B cell (primary cell): ENCODE data around the gene TULP3. TPM values are rescaled to one million over a fixed set of nuclear protein-coding genes. Genes with fewer than 3 reads are reported as not detected.

Experiments used
- ATAC-seq: fragments of 200-7000 bp; cut with Tn5 transposase; one replicate; pipeline ENCODE4 v1.10.0; 2021; ENCODE audit warnings: low read depth, mild to moderate bottlenecking, moderate number of reproducible peaks, moderate library complexity
- CTCF ChIA-PET: fragments of 350-600 bp; sonication (Branson Sonifier 250); formaldehyde crosslinking; loops from one replicate; lab custom pipeline; 2021; ENCODE audit warnings: antibody characterized with exemption, inconsistent platforms; lab: Charles Lee
- POLR2A ChIA-PET: fragments of 350-600 bp; sonication (Branson Sonifier 250); formaldehyde crosslinking; loops from one replicate; lab custom pipeline; 2021; ENCODE audit warnings: antibody characterized with exemption; lab: Charles Lee
- DNase-seq: peaks from one replicate; pipeline ENCODE4 v3.0.0; 2013
- H2AFZ ChIP-seq: 2 replicates; pipeline ENCODE4 v1.6.1; 2012; ENCODE audit warnings: mild to moderate bottlenecking, low read depth, low read length; ENCODE audit not compliant: insufficient read depth, poor library complexity, severe bottlenecking
- H3K27ac ChIP-seq, 2 donors: 1 replicate in 1 of 2; 2 replicates in 1 of 2; pipeline ENCODE4 v1.5.1; 2012 to 2013; ENCODE audit warnings: low read length in 2 of 2, mild to moderate bottlenecking in 2 of 2, moderate library complexity in 1 of 2
- H3K27me3 ChIP-seq, 4 experiments: fragments of 200-600 bp in 1 of 4; sonication (generic) in 1 of 4; replicated peaks in 1 of 4; 1 replicate in 2 of 4; 2 replicates in 2 of 4; pipeline versions ENCODE4 v1.6.1 to v1.7.0; 2013 to 2016; ENCODE audit warnings: low read length in 3 of 4, mild to moderate bottlenecking in 2 of 4, mixed read lengths in 1 of 4, moderate library complexity in 1 of 4; ENCODE audit not compliant: insufficient read depth in 4 of 4, control insufficient read depth in 3 of 4; ENCODE audit errors: control extremely low read depth in 1 of 4
- H3K36me3 ChIP-seq, 2 experiments: replicated peaks in 1 of 2; 1 replicate in 1 of 2; 2 replicates in 1 of 2; pipeline versions ENCODE4 v1.6.1 to v1.7.1; 2013; ENCODE audit warnings: low read length in 1 of 2; ENCODE audit not compliant: insufficient read depth in 2 of 2, control insufficient read depth in 1 of 2; ENCODE audit errors: control extremely low read depth in 1 of 2, extremely low read depth in 1 of 2
- H3K4me1 ChIP-seq, 2 donors: fragments of 200-600 bp in 1 of 2; sonication (generic) in 1 of 2; 1 replicate in 1 of 2; 2 replicates in 1 of 2; pipeline versions ENCODE4 v1.5.1 to v1.6.1; 2013 to 2017; ENCODE audit warnings: low read length in 2 of 2; ENCODE audit not compliant: control insufficient read depth in 2 of 2, insufficient read depth in 2 of 2
- H3K4me2 ChIP-seq: replicated peaks from 2 replicates; pipeline ENCODE3; 2012; ENCODE audit warnings: mild to moderate bottlenecking, low read depth, low read length; ENCODE audit not compliant: poor library complexity, severe bottlenecking
- H3K4me3 ChIP-seq, 5 experiments: fragments of 200-600 bp in 1 of 5; sonication (generic) in 1 of 5; 1 replicate in 3 of 5; 2 replicates in 2 of 5; pipeline versions ENCODE4 v1.5.1 to v1.7.0; 2011 to 2016; ENCODE audit warnings: low read length in 4 of 5, mild to moderate bottlenecking in 4 of 5, low read depth in 2 of 5, control low read depth in 1 of 5, moderate library complexity in 1 of 5; ENCODE audit not compliant: insufficient read depth in 1 of 5; ENCODE audit errors: control extremely low read depth in 1 of 5, extremely low read depth in 1 of 5
- H3K79me2 ChIP-seq: fragments of 200-600 bp; sonication (generic); one replicate; pipeline ENCODE4 v1.6.0; 2016; ENCODE audit warnings: low read length; ENCODE audit not compliant: control insufficient read depth, insufficient read depth
- H3K9ac ChIP-seq: fragments of 200-600 bp; sonication (generic); 2 replicates; pipeline ENCODE4 v1.6.1; 2017; ENCODE audit warnings: mild to moderate bottlenecking, low read length, moderate library complexity
- H3K9me3 ChIP-seq, 3 donors: one replicate each; pipeline versions ENCODE4 v1.6.1 to v1.7.1; 2013; ENCODE audit warnings: low read length in 2 of 3; ENCODE audit not compliant: control insufficient read depth in 2 of 3, insufficient read depth in 1 of 3; ENCODE audit errors: control extremely low read depth in 1 of 3
- H4K20me1 ChIP-seq: 2 replicates; pipeline ENCODE4 v1.6.0; 2012; ENCODE audit warnings: mild to moderate bottlenecking, low read length; ENCODE audit not compliant: insufficient read depth, control insufficient read depth, poor library complexity, severe bottlenecking
- H3K27ac Mint-ChIP-seq: one replicate; pipeline ENCODE4 v1.8.0; 2021; ENCODE audit warnings: mixed read lengths
- H3K27me3 Mint-ChIP-seq: one replicate; pipeline ENCODE4 v1.8.0; 2021; ENCODE audit warnings: mixed read lengths
- H3K4me1 Mint-ChIP-seq: one replicate; pipeline ENCODE4 v1.8.0; 2021; ENCODE audit warnings: mixed read lengths
- H3K4me3 Mint-ChIP-seq: one replicate; pipeline ENCODE4 v1.8.0; 2021; ENCODE audit warnings: mixed read lengths
- H3K9me3 Mint-ChIP-seq: one replicate; pipeline ENCODE4 v1.8.0; 2022; ENCODE audit warnings: mixed read lengths; ENCODE audit not compliant: insufficient read depth
- CTCF ChIP-seq: fragments of 200-600 bp; IDR thresholded peaks from one replicate; pipeline ENCODE4 v1.8.0; 2022; ENCODE audit warnings: antibody characterized with exemption, mild to moderate bottlenecking
- EZH2 ChIP-seq: IDR thresholded peaks from 2 replicates; pipeline ENCODE4 v1.6.1; 2012; ENCODE audit warnings: borderline replicate concordance, low read depth, mild to moderate bottlenecking, moderate library complexity, low read length; ENCODE audit not compliant: insufficient read depth, poor library complexity, severe bottlenecking
- WGBS: methylation state at CpG from one replicate; pipeline ENCODE4 v1.1.5; 2013; ENCODE audit warnings: missing lambda C conversion rate; ENCODE audit not compliant: insufficient coverage; 5-methylcytosine and 5-hydroxymethylcytosine counted together
- intact Hi-C: fragments of 100-400 bp; cut with micrococcal nuclease; formaldehyde crosslinking; loops from one replicate; pipeline ENCODE4 v1.10.0; 2022
- polyA plus RNA-seq: library from polyadenylated mRNA; depleted of rRNA; stranded (reverse); fragments of >200 nt; gene quantifications from 2 replicates; pipeline ENCODE4 v1.2.3, GENCODE V29; 2012
- total RNA-seq, 2 donors: library from RNA; stranded (reverse); fragments of 120-200 nt in 1 of 2; gene quantifications; 1 replicate in 1 of 2; 2 replicates in 1 of 2; pipeline versions ENCODE4 v1.2.3 to v1.2.4, GENCODE V29; 2013 to 2022

The TULP3 gene
- total and polyA plus RNA-seq, 2 donors (not counting 1 experiment from before 2014, with no cell fraction given): 8.3 to 9.2 TPM

- WGBS: no CpG with 5 or more reads among the region's 2 CpGs
- no peak overlapping the region for H3K27ac Mint-ChIP-seq
- DNase-seq: no peak
- ChIA-PET CTCF (no interaction called here), POLR2A (no interaction called here)
- intact Hi-C loops: no loop called here
- no peaks in the 10 kb centered on the region for H3K9me3 Mint-ChIP-seq
- peaks cover 0 to 12% (median 0%) of the 10 kb centered on the region in 4 experiments for H3K27me3 ChIP-seq
- no peak overlapping the region for H3K27ac ChIP-seq
- no peak overlapping the region for H3K4me2 ChIP-seq
- H3K36me3 ChIP-seq: no peaks in the 10 kb centered on the region
- H3K9ac ChIP-seq: no peak overlapping the region
- no peaks in the 10 kb centered on the region for H3K79me2 ChIP-seq
- no peak overlapping the region for H3K4me3 ChIP-seq
- H3K4me3 Mint-ChIP-seq: no peak overlapping the region
- no peaks in the 10 kb centered on the region for H3K4me1 ChIP-seq
- peaks cover 16% of the 10 kb centered on the region for H3K27me3 Mint-ChIP-seq
- no peak for TF ChIP-seq EZH2
- TF ChIP-seq CTCF: no peak
- ATAC-seq: no peak
- no peaks in the 10 kb centered on the region for H4K20me1 ChIP-seq
- no peaks in the 10 kb centered on the region for H3K4me1 Mint-ChIP-seq
- H3K9me3 ChIP-seq: no peaks in the 10 kb centered on the region
- no peak overlapping the region for H2AFZ ChIP-seq
These were observed 77.0 kb downstream of the TULP3 start for GRCh38 chr12:2967651-2968050.

GRCh38 chr12:2970744-2971143 lies 80.1 kb downstream of the TULP3 start:
- Histone ChIP-seq H3K4me2 (no peak overlapping the region), H3K9ac (no peak overlapping the region), H2AFZ (no peak overlapping the region), H3K4me1 (no peaks in the 10 kb centered on the region), H4K20me1 (no peaks in the 10 kb centered on the region), H3K4me3 (no peak overlapping the region), H3K79me2 (no peaks in the 10 kb centered on the region), H3K9me3 (no peaks in the 10 kb centered on the region), H3K36me3 (no peaks in the 10 kb centered on the region), H3K27ac (no peak overlapping the region), H3K27me3 (no peaks in the 10 kb centered on the region)
- DNase-seq (no peak), ATAC-seq (no peak)
- Mint-ChIP-seq H3K27me3 (peaks cover 8% of the 10 kb centered on the region), H3K4me3 (no peak overlapping the region), H3K4me1 (no peaks in the 10 kb centered on the region), H3K9me3 (no peaks in the 10 kb centered on the region), H3K27ac (no peak overlapping the region)
- TF ChIP-seq EZH2 (no peak), CTCF (no peak)
- ChIA-PET POLR2A (no interaction called here), CTCF (no interaction called here)
- 85% methylated on average over 9 of the region's 10 CpGs for WGBS
- intact Hi-C loops: no loop called here
